PC-3 (cell line): ENCODE data around the gene CSNK1G1.

Source experiments
- EZH2phosphoT487 ChIP-seq: fragments of 300-600 bp; sonication (generic); IDR thresholded peaks from 2 replicates; pipeline ENCODE4 v1.6.1; 2018; ENCODE audit warnings: mild to moderate bottlenecking, antibody characterized with exemption, low read length, borderline replicate concordance
- TF ChIP-seq, protein P1 (sequence below): fragments of 300-600 bp; sonication (generic); conservative IDR thresholded peaks from 2 replicates; pipeline ENCODE4 v1.5.1; 2017; ENCODE audit warnings: antibody characterized with exemption, low read depth, mild to moderate bottlenecking, low read length

DNA sequence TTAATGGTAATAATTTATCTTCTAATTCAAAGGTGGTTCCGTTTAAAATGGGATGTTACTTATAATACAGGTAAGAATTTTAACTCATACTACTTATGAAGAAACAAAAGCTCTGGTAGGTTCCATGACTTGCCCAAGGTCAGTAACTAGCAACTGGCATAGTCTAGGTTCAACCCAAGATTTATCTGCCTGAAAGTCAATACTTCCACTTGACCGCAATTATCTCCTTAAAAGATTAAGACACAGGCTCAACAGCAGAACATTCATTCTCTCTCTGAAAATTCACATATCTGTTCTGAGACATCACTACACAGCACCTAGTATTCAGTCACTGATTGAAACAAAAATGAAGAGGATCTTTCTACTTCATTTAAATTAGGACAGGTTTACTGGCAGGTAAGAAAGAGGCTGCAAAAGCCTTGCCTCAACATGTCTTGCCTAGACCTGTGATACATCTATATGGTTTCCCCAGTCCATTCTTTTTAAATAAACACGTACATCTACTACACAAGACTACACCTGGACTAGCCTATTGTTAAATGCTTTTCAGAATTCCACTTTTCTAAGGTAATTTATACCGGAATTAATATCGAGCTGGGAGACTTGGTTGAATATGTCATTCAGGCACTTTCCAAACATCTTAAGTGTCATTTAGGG lies 1.2 kb downstream of the CSNK1G1 start:
- TF ChIP-seq, protein P1, sequence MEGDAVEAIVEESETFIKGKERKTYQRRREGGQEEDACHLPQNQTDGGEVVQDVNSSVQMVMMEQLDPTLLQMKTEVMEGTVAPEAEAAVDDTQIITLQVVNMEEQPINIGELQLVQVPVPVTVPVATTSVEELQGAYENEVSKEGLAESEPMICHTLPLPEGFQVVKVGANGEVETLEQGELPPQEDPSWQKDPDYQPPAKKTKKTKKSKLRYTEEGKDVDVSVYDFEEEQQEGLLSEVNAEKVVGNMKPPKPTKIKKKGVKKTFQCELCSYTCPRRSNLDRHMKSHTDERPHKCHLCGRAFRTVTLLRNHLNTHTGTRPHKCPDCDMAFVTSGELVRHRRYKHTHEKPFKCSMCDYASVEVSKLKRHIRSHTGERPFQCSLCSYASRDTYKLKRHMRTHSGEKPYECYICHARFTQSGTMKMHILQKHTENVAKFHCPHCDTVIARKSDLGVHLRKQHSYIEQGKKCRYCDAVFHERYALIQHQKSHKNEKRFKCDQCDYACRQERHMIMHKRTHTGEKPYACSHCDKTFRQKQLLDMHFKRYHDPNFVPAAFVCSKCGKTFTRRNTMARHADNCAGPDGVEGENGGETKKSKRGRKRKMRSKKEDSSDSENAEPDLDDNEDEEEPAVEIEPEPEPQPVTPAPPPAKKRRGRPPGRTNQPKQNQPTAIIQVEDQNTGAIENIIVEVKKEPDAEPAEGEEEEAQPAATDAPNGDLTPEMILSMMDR, result no peak
- no peak for TF ChIP-seq EZH2phosphoT487
